Measurements from ENCODE around the gene IFIT3.

Gene IFIT3

GRCh38 chr10:89355394-89355931, 27.7 kb downstream of the IFIT3 start:
- TF ChIP-seq ZNF600 (tag by site-specific recombination; IDR thresholded peaks at IDR 0.05) (no peak), KLF16 (tag by site-specific recombination; IDR thresholded peaks at IDR 0.05) (no peak)
- TF ChIP-seq, protein P1, sequence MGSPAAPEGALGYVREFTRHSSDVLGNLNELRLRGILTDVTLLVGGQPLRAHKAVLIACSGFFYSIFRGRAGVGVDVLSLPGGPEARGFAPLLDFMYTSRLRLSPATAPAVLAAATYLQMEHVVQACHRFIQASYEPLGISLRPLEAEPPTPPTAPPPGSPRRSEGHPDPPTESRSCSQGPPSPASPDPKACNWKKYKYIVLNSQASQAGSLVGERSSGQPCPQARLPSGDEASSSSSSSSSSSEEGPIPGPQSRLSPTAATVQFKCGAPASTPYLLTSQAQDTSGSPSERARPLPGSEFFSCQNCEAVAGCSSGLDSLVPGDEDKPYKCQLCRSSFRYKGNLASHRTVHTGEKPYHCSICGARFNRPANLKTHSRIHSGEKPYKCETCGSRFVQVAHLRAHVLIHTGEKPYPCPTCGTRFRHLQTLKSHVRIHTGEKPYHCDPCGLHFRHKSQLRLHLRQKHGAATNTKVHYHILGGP (tag by site-specific recombination; IDR thresholded peaks at IDR 0.05) = no peak
- H3K36me3 ChIP-seq (ENCODE audit: control insufficient read depth in 2 of 2, insufficient read depth in 1 of 2, low read length in 2 of 2) = no peaks in the 10 kb centered on the region
- H3K4me1 ChIP-seq (ENCODE audit: control insufficient read depth, insufficient read depth, low read length) = no peaks in the 10 kb centered on the region
- ChIA-PET POLR2A (interaction anchor here (0.5 kb wide), 1 partner anchor 37 kb away, joined by 4 read pairs; the partner anchor contains the start of gene IFIT1), CTCF (interaction anchor here (0.6 to 0.8 kb wide), 2 partner anchors 14 to 643 kb away, joined by 3 read pairs; no protein-coding TSS in a partner anchor)
- H3K4me3 ChIP-seq (ENCODE audit: low read depth, low read length) = no peak overlapping the region
- no peak overlapping the region for H3K27ac ChIP-seq (ENCODE audit: extremely low read depth, low read depth, low read length)
- H3K9me3 ChIP-seq (ENCODE audit: control insufficient read depth, insufficient read depth, low read depth, low read length) = no peaks in the 10 kb centered on the region

- no peak overlapping the region for H3K27ac ChIP-seq (ENCODE audit: extremely low read depth, low read depth, low read length)
- no peaks in the 10 kb centered on the region for H3K4me1 ChIP-seq (ENCODE audit: control insufficient read depth, insufficient read depth, low read length)
- H3K36me3 ChIP-seq (ENCODE audit: control insufficient read depth in 2 of 2, insufficient read depth in 1 of 2, low read length in 2 of 2) = no peaks in the 10 kb centered on the region
- CTCF ChIA-PET = no interaction called here
- no peak overlapping the region for H3K4me3 ChIP-seq (ENCODE audit: low read depth, low read length)
- no peaks in the 10 kb centered on the region for H3K9me3 ChIP-seq (ENCODE audit: control insufficient read depth, insufficient read depth, low read depth, low read length)
- no peak for TF ChIP-seq ZNF664 (tag by site-specific recombination; IDR thresholded peaks at IDR 0.05)
- no peak for TF ChIP-seq ZNF660 (tag by site-specific recombination; IDR thresholded peaks at IDR 0.05)
- TF ChIP-seq, protein P2, sequence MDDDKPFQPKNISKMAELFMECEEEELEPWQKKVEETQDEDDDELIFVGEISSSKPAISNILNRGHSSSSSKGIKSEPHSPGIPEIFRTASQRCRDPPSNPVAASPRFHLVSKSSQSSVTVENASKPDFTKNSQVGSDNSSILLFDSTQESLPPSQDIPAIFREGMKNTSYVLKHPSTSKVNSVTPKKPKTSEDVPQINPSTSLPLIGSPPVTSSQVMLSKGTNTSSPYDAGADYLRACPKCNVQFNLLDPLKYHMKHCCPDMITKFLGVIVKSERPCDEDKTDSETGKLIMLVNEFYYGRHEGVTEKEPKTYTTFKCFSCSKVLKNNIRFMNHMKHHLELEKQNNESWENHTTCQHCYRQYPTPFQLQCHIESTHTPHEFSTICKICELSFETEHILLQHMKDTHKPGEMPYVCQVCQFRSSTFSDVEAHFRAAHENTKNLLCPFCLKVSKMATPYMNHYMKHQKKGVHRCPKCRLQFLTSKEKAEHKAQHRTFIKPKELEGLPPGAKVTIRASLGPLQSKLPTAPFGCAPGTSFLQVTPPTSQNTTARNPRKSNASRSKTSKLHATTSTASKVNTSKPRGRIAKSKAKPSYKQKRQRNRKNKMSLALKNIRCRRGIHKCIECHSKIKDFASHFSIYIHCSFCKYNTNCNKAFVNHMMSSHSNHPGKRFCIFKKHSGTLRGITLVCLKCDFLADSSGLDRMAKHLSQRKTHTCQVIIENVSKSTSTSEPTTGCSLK (tag by site-specific recombination; IDR thresholded peaks at IDR 0.05) = no peak
- TF ChIP-seq YY2 (tag by site-specific recombination; IDR thresholded peaks at IDR 0.05) = no peak
- TF ChIP-seq ZNF596 (tag by site-specific recombination; IDR thresholded peaks at IDR 0.05) = no peak
- no peak for TF ChIP-seq ZNF639 (tag by site-specific recombination; IDR thresholded peaks at IDR 0.05)
- TF ChIP-seq ZNF239 (tag by site-specific recombination; IDR thresholded peaks at IDR 0.05) = no peak
- TF ChIP-seq ZIC2 (tag by site-specific recombination; IDR thresholded peaks at IDR 0.05) = no peak
- TF ChIP-seq ZNF311 (tag by site-specific recombination; IDR thresholded peaks at IDR 0.05; ENCODE audit: borderline replicate concordance) = no peak
- TF ChIP-seq GLIS2 (tag by site-specific recombination; IDR thresholded peaks at IDR 0.05) = no peak
- no peak for TF ChIP-seq ZNF707 (tag by site-specific recombination; IDR thresholded peaks at IDR 0.05)
- TF ChIP-seq, protein P3, sequence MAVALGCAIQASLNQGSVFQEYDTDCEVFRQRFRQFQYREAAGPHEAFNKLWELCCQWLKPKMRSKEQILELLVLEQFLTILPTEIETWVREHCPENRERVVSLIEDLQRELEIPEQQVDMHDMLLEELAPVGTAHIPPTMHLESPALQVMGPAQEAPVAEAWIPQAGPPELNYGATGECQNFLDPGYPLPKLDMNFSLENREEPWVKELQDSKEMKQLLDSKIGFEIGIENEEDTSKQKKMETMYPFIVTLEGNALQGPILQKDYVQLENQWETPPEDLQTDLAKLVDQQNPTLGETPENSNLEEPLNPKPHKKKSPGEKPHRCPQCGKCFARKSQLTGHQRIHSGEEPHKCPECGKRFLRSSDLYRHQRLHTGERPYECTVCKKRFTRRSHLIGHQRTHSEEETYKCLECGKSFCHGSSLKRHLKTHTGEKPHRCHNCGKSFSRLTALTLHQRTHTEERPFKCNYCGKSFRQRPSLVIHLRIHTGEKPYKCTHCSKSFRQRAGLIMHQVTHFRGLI (tag by site-specific recombination; IDR thresholded peaks at IDR 0.05) = no peak
- TF ChIP-seq ZNF623 (tag by site-specific recombination; IDR thresholded peaks at IDR 0.05) = no peak
- POLR2A ChIA-PET = no interaction called here
Measured at GRCh38 chr10:89357096-89357495, 29.3 kb downstream of the IFIT3 start.

GRCh38 chr10:89357975-89358374, 30.2 kb downstream of the IFIT3 start:
- ChIA-PET POLR2A (no interaction called here), CTCF (interaction anchor here (1.3 kb wide), 1 partner anchor 12 kb away, joined by 3 read pairs; no protein-coding TSS in a partner anchor)
- Histone ChIP-seq H3K4me3 (ENCODE audit: low read depth, low read length) (no peak overlapping the region), H3K36me3 (ENCODE audit: control insufficient read depth in 2 of 2, insufficient read depth in 1 of 2, low read length in 2 of 2) (no peaks in the 10 kb centered on the region), H3K27ac (ENCODE audit: extremely low read depth, low read depth, low read length) (no peak overlapping the region), H3K9me3 (ENCODE audit: control insufficient read depth, insufficient read depth, low read depth, low read length) (no peaks in the 10 kb centered on the region), H3K4me1 (ENCODE audit: control insufficient read depth, insufficient read depth, low read length) (no peaks in the 10 kb centered on the region)
- TF ChIP-seq GLIS2 (tag by site-specific recombination; IDR thresholded peaks at IDR 0.05) = no peak
- TF ChIP-seq ZNF426 (tag by site-specific recombination; IDR thresholded peaks at IDR 0.05) = no peak
- TF ChIP-seq, protein P4, sequence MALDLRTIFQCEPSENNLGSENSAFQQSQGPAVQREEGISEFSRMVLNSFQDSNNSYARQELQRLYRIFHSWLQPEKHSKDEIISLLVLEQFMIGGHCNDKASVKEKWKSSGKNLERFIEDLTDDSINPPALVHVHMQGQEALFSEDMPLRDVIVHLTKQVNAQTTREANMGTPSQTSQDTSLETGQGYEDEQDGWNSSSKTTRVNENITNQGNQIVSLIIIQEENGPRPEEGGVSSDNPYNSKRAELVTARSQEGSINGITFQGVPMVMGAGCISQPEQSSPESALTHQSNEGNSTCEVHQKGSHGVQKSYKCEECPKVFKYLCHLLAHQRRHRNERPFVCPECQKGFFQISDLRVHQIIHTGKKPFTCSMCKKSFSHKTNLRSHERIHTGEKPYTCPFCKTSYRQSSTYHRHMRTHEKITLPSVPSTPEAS (tag by site-specific recombination; IDR thresholded peaks at IDR 0.05) = no peak
- TF ChIP-seq TRIM28 (IDR thresholded peaks at IDR 0.05; ENCODE audit: borderline replicate concordance, low read length) = no peak
- no peak for TF ChIP-seq ZSCAN18 (tag by site-specific recombination; IDR thresholded peaks at IDR 0.05)
- no peak for TF ChIP-seq ZNF223 (tag by site-specific recombination; IDR thresholded peaks at IDR 0.05)
